NK-92 treated with Interleukin-12 subunit alpha and Interleukin-12 subunit beta, amount 100 ng/mL, for 24 hours (cell line): Measurements from ENCODE around the gene SAPCD2.
"Not testable (repeated sequence)": the region's sequence is repeated elsewhere in the genome, so short reads cannot be mapped to it uniquely, and the experiment has no call there.

Experiments used
- DNase-seq: peaks from one replicate; lab custom pipeline; 2025; lab: John Stamatoyannopoulos, UW

SAPCD2 gene

DNA sequence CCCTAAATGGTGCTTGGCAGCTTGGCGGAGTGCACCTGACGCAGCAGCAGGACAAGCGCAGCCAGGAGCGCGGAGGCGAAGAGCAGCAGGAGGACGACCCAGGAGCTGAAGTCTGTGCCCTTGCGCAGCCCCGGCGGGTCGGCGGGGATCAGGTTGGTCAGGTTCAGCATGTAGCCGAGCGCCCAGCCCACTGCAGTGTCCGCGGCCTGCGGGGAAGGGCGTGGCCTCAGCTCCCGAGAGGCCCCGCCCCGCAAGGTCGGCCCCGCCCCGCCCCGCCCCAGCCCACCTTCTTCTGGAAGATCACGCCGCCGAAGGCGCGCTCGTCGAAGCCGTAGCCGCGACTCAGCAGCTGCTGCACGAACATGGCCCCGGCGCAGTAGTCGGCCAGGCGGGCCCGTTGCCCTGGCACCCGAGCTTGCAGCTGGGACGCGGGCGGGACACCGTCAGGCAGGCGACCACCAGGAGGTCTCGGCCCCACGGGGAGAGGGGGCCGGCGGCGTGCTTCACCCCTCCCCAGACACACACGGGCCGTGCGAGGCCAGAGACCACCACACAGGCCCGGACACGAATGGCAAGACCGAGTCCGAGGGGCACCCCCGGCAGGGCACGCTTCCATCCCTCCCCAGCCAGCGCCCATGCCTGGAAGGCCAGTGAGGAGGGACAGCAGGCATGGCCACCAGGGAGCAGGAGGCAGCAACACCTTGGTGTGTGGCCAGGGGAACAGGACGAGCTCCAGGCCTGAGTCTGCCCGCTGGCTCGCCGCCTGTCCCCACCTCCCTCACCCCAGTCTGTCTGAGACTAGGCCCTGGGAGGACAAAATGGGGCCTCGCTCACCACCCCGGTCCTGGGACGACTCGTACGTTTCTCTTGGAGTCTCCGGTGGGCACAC, 21.5 kb downstream of the SAPCD2 start:
- no peak for DNase-seq

DNA sequence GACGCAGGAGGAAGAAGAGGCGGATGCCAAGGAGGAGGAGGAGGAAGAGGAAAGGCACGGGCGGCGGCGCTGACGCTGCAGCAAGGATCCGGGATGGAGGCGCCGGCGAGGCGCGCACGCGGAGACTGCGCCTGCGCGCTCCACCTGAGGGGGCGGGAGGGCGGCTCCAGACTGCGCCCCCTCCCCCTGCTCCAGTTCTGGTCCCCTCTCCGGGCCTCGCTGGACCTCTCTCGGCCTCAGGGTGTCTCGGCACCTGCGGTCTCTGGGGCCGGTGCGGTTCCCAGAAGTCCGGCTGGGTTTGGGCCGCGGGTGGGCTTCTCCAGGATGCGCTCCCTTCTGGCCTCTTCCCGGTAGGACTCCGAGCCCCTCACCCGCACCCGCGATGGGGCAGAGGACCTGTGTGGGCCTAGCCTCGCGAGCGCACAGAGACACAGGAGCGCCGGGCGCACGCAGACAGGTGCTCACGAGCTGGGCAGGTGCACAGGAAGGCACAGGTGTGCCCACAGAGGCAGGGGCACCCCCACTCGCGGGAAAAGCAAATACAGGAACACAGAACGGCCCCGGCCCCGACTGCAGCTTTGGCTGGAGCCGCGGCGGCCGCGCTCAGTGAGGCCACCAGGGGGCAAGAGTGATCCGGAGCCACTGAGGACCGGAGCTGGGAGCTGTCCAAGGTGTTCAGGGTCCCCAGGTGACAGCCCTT, 24.1 kb downstream of the SAPCD2 start, which contains the start of gene NPDC1:
Gene NPDC1, minus strand, starts transcription at position 90 of the 700 bp plus-strand sequence. CDS start 188 bp downstream, outside the sequence.
- peak; percentile 51 for DNase-seq

DNA sequence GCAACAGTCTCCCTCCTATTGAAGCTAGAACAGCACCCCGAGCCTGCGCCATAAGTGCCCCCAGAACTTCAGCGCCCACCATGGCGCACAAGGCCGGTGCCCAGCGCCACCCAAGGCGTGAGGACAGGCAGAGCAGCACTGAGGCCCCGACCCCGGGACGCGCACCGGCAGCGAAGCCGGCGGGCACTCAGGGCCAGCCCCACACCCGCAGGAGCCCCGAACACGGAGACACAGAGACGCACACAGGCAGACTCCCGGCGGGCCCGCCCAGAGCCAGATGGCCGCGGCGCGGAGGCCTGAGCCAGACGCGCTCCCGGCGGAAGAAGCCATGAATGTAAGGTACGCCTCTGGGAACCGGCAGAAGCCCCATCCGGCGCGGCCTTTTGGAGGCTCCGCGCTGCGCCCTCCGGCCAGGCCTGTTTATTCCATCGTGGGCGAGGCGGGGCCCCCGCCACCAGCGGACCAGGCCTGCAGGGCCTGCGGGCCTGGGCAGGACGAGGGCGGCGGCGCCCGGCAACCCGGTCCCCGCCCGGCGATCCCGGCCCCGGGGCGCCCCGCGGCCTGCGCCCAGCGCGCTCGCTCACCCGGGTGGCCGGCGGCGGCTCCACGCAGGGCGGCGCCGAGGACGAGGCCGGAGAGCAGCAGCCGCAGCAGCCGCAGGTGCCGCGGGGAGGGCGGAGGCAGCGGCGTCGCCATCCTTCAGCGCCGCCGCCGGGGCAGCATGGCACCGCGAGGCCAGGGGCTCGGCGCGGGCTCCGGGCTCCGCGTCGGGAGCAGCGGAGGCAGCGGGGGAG, 24.9 kb downstream of the SAPCD2 start:
- DNase-seq, result no peak

DNA sequence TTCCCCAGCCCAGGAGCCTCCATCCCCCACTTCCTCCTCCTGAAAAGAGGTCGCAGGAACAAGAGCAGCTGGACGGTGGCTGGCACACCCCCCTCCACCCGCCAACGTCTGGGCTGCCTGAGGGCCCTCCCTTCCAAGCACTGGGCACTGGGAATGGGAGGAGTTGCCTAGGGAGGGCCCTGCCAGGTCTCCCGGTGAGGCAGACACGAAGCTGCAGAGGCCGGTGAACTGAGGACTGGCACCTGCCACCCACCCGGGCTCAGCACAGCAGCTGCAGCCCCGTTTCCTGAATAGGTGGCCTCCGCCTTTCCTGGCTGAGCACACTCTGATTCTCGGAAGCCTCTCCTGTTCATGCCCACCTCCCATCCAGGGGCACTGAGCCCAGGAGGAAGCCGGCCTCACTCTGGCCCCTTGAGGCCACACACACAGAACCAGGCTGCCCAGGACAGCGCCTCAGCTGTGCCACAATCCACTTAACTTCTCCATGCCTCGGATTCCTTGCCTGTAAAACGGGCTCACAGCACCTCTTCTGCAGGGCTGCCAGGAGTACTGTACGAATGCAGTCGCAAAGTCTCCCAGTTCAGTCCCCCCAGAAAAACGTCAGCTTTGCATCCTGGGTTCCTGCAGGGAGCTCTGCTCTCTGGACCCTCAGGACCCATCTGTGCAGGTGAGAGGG, 25.7 kb downstream of the SAPCD2 start:
- DNase-seq, result no peak

DNA sequence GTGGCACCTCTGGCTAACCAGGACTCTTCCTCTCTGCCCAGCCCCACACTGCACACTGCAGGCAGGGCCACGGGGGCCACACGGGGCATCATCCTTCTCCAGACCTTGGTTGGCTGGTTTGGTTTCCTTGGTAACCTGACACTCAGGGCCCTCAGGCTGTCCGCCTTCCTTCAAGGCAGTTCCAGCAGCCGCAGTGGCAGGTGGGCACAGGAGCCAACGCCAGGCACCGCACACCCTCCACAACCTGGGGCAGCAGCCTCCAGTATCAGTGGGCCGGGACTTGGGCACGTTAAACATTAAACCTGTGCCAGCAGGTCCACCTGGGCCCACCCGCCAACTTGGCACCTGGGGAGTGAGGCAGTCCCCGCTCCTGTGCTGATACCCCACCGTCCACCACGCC, 26.3 kb downstream of the SAPCD2 start:
- DNase-seq, result no peak

DNA sequence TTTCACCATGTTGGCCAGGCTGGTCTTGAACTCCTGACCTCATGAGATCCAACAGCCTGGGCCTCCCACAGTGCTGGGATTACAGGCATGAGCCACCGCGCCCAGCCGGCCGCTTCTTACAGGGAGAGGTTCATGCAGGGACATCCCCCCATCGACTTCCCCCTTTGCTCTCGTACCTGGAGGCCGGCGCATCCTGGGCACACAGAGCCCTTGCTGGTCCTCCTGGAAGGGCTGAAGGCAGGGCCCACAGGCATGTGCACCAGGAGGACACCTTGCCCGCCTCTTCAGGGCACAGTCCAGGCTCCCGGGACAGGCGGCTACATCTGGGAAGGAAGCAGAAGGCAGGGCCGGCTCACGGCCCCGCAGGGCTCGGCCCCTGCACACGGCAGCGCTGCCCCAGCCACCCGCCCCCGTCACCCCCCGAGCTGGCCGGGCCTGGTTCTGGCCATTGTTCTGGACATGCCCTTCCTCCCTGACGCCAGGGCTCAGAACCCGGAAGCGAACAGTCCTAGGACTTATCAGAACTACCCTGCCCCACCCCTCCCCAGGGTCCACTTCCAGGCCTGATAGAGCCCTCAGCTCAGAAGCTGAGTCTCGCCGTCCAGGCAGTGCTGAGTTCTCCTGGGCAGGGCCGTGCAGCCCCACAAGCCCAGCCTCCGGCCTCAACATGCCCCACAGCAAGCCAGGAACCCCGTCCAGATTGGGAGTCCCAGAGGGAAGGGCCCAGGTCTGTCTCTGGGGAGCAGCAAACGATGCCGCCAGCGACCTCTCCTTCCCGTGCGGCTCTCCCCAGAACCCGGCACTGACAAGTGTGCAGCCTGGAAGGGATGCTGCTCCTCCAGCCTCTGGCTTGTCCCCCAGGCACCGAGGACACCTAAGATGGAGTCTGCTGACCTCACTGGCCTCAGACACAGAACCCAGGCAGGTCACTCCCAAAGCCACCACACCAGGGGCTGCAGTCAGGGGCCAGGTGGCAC, 27.3 kb downstream of the SAPCD2 start:
- DNase-seq, result no peak

DNA sequence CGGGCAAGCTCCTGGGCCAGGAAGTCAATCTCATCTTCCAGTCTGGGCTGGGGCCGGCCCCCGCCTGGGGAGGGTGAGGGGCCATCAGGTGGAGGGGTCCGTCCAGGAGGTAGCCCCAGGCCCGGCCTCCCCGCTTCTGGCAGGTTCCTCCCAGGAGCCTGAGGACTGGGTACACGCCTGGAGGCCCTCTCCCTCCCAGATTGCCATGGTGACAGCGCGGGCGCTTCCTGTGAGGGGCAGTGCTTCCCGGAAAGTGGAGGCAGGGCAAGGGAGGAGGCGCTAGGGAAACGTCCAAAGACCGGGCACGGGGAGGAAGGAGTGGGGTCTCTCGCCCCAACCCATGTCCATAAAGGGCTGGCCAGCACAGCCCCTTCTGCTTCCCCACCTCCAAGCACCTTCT, 29.2 kb downstream of the SAPCD2 start:
- no peak for DNase-seq

DNA sequence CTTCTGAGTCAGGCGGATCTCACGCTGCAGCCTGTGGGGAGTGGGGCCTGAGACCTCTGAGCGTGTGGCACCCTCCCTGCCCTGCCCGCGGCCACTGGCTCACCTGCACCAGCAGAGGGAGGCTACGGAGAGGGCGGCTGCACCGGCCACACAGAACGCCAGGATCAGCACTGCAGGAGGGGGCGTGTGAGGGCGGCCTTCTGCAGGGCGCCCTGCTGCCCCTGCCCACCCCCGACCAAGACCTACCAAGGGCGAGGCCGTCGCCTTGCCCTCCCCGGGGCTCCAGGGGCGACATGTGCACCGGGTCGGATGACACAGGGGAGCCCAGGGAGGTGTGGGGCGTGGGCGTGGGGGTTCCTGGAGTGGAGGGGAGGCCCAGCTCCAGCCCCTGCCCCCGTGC, 29.8 kb downstream of the SAPCD2 start:
- no peak for DNase-seq

DNA sequence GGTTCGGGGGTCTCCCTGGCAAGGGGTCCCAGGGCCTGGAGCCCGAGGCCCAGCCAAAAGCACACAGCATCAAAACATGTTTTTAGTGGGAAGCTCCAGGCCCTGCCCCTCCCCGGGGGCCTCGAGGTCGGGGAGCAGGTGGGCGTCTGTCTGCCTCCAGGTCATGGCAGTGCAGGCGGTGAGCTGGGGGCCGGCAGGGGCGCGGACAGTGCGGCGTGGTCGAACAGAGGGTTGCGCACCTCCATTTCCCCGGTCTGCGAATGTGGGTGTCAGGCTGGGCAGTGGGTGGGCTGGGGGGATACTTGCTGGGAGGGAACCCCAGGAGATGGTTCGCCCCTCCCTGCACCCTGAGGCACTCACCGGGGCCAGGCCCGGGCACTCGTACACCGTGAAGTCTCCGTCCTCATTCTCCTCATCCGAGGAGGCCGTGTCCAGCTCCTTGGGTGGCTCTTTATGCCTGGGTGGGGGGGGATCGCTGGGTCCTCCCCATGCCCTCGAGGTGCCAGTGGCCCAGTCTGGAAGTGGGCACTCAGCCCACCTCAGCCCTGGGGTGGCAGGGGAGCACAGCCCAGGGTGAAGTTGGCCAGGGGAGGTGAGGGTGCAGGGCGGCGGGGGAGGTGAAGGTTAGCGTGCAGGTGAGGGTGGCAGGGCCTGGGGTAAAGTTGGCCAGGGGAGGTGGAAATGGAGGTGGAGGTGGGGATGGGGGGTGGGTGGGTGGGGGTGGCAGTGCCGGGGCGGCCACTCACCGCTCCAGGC, 30.6 kb downstream of the SAPCD2 start:
- DNase-seq, result no peak

DNA sequence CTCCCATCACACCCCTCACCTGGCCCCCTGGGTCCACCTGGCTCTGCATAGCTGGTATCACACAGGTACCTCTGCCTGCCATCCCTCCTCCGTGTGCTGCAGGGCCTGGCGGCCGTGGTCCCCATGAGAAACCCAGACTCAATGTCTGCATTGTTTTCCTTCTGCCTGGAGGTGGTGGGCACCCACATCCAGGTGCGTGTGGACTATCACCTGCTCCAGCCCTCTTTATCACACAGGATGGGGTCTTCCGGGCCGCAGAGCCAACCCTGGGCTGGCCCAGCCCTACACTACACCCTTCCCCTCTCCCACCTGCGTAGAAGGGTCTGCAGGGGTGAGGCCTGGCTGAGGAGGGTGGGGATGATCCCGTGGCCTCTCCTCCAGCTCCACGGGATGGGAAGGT, 31.4 kb downstream of the SAPCD2 start:
- no peak for DNase-seq

DNA sequence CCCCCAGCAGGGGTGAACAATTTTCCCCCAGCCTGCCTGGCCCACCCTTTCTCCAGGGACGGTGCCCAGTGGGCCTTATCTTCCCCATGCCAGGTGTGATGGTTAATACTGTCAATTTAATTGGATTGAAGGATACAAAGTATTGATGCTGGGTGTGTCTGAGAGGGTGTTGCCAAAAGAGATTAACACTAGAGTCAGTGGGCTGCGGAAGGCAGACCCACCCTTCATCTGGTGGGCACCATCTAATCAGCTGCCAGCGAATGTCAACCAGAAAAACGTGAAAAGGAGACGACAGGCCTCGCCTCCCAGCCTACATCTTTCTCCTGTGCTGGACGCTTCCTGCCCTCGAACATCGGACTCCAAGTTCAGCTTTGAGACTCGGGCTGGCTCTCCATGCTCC, 32.9 kb downstream of the SAPCD2 start:
- DNase-seq, result no peak

DNA sequence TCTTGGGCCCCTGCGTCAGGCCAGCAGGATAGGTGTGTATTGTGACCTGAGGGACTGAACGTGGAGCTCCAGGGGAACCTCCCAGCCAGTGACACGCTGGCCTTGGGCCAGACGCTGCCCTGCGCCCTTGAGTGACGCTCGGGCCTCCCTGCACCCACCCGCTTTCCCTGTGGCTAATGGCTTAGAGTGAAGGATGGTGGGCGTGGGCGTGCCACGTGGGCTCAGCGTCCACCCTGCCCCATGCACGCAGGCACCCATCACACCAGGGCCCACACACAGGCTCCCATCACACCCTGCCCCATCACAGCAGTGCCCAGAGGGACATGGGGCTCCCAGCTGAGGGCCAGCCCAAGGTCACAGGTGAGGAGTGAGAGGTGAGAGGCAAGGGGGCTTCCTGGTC, 33.3 kb downstream of the SAPCD2 start:
- DNase-seq, result no peak

DNA sequence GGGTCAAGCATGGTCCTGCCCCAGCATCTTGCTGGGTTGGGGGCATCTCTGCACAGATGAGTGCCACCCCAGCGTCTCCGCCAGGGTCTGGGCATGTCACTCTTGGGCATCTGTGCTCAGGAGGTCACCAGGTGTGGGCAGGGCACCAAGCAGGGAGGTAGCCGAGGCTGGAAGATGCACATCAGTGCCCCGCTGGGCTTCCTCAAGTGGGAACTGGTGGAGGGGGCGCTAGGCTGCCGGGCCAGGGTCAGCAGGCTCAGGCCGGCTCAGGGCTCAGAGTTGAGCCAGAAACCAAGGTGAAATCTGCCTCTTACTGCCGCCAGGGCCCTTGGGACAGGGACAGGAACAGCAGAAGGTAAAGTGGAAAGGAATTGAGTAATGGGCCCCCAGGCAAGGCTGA, 34.4 kb downstream of the SAPCD2 start:
- DNase-seq, result no peak

DNA sequence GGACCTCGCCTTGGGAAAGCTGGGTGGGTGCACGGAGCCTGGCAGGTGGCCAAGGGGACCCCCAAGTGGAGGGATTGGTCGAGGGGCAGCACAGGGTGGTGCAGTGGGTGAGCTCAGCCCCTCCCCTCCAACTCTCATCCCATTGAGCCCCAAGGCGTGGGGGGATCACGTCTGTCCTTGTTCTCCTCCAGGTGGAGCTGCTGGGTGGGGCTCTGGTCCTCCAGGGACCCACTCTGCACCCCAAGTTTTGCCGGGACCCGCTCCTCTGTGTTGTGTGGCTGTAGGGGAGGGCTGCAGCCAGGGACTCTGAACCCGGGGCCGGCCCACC, 34.9 kb downstream of the SAPCD2 start:
- DNase-seq, result no peak

DNA sequence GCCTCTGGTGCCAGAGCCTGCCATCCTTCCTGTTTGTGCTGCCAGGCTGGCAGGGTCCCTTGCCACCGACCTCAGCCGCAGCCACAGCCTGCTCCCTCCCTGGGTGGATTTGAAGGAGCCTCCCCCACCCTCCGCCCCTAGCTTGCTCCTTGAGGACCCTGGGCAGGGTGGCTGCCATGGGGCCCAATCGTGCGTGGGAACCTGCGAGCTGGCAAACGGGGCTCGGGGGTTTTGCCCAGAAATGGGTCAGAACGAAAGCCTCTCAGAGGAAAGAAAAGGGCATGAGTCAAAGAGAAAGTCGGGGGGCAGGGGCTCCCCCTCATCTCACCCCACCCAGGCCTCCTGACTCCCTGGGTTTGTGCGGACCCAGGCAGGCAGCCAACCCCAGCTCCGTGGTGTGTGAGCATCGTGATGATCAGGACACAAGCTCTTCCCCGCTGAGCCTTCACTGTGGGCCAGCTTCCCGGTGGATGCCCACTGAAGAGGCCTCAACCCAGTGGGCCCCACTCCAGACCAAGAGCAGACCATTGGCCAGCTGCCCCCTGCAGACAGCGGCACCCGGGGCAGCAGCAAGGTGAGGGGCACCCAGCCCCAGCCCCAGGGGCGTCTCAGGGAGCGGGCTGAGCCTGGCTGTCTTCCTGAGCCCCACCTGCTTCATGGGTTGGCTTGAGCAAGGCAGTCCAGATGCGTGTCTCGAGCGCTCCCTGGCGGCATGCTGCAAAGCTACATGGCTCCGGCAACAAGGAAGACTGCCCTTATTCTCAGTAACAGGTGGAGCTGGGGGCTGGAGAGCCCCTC, 35.4 kb downstream of the SAPCD2 start:
- peak; percentile 68 for DNase-seq

DNA sequence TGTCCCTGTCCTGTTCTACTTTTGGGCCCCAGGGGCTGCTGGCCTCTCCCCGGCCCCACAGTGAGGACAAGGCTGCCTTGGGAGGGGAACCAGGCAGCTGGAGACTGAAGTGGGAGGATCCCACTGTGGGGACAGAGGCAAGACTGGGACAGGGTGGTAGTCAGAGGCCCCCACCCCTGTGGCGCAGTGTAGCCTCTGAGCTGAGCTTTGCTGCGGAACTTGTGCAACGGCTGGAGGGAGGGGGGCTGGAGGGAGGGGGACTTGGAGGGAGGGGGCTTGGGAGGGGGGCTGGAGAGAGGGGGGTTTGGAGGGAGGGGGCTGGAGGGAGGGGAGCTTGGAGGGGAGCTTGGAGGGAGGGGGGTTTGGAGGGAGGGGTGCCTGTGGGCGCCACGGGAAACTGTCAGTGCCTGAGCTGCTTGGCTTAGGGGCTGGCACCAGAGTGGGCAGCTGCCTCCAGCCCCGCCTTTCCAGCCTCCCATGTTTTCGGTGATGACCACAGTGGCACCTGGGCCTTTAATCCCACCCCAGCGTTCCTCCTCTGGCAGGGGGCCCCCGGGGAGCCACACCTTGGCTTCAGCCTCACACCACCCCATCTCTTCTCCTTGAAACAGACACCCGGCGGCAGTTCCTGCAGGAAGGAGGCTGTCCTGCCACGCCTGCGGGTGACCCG, 36.2 kb downstream of the SAPCD2 start:
- DNase-seq, result no peak

DNA sequence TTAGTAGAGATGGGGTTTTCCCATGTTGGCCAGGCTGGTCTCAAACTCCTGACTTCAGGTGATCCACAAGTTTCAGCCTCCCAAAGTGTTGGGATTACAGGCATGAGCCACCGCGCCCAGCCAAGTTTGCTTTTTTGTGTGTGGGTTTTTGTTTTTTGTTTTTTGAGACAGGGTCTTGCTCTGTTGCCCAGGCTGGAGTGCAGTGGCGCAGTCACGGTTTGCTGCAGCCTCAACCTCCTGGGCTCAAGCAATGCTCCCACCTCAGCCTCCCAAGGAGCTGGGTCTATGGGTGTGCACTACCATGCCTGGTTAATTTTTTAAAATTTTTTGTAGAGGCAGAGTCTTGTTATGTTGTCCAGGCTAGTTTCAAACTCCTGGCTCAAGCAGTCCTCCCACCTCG, 36.9 kb downstream of the SAPCD2 start:
- not testable (repeated sequence) for DNase-seq

DNA sequence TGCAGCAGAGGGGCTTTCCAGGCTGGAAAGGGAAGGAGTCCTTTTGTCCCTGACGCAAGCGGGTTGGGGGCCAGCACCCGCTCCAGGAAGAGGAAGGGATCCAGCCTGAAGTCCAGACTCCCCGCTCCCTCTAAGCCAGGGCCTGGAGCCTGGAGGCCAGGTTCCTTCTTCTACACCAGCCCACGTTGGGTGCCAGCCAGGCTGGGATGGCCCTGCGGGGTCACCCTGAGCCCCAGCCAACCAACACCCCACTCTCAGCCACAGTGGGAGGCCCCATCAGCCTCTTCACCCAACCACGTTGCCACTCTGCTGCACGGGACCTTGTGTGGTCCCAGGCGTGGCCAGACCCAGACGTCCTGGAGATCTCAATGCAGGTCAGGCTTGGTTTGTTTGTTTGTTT, 37.5 kb downstream of the SAPCD2 start:
- DNase-seq, result no peak
